Non-pigmented ciliary epithelial cell (primary cell): Measurements from ENCODE around the gene TTBK2.
"Not testable (repeated sequence)": the region's sequence is repeated elsewhere in the genome, so short reads cannot be mapped to it uniquely, and the experiment has no call there.

Experiments used
- DNase-seq: peaks from one replicate; pipeline ENCODE4 v3.0.0-alpha.2; 2010; ENCODE audit warnings: low read depth

Gene TTBK2

DNA sequence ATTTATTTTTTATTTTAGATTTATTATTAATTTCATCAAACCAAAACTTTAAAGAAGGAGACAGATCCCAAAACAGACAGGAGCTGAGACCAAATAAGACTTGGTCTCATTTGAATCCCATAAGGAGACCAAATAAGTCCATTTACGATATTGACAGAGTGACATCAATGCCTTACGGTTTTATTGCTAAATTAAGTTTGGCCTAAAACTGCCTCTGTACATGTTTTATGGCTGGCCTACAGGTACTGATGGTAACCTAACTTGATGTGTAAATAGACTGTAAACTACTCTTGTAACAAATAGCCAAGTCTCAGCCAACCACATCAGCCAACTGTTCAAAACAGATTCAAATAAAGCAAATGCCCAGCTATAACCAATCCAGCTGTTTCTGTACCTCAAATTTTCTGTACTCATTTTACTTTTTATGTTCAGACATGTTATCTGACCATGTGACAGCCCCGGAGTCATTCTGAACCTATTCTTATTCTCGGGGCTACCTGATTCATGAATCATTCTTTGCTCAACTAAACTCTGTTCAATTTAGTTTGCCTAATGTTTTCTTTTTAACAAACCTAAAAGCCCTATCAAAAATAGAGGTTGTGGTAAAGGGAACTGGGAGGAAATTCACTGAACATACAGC lies 94.2 kb downstream of the TTBK2 start:
- DNase-seq, result no peak

DNA sequence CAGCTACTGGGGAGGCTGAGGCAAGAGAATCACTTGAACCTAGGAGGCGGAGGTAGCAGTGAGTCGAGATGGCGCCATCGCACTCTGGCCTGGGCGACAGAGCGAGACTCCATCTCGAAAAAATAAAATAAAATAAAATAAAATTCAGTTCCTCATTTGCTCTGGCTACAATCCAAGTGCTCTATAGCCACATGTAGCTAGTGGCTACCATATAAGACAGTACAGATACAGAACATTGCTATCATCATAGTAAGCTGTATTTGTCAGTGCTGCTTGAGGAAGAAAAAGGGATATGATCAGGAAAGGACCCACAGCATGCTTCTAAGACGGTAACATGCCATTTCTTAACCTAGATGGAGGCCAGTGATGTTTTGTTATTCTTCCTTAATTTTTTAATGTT lies 95.0 kb downstream of the TTBK2 start:
- DNase-seq, result no peak

DNA sequence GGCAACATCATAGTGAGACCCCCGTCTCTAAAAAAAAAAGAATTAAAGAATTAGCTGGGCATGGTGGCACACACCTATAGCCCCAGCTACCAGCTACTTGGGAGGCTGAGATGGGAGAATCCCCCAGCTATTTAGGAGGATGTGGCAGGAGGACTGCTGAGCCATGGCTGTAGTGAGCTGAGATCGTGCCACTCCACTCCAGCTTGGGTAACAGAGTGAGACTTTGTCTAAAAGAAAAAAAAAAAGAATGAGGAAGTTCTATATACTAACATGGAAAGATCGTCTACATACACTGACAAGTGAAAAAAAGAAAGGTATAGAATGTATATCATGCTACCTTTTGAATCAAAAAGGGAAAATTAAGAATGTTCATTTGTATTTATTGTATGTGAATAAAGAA lies 99.8 kb downstream of the TTBK2 start:
- DNase-seq, result no peak

GRCh38 chr15:42819786-42820185 lies 100.8 kb downstream of the TTBK2 start:
- no peak for DNase-seq

- no peak for DNase-seq
These were observed 109.1 kb downstream of the TTBK2 start for GRCh38 chr15:42811433-42811832.

DNA sequence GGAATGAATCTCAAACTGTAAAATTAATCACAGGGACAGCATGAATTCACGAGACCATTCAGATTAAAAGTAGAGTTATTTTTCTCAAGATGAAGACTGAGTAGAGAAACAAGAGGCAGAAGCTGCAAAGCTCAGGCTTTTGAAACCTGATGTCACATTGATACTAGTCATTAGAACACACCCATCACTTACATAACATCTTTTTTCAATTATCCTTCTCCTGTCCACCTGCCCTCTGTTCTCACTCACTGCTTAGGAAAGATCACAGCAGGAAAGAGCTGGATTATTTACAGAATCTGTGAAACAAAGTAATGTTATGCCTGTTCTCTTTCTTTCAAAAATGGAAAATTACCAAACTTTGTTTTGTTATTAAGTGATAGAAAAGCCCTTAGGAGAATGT lies 111.7 kb downstream of the TTBK2 start:
- DNase-seq, result no peak

DNA sequence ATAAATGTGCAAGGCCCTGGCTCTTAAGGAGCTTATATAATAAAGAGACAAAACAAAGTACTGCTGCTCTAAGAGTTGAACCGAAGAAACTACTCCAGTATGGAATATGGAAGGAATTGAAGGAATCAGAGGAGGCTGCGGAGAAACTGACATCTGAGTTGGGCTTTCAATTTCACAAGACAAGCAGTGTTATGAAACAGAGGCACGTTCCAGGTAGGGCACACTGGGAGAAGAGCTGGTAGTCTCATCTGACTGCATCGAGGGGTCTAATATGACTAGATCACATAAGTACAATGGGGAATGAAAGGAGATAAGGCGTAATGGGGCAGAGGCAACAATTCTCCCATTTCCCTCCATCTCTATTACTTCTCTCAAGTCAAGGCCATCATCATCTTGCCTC lies 115.3 kb downstream of the TTBK2 start:
- no peak for DNase-seq

DNA sequence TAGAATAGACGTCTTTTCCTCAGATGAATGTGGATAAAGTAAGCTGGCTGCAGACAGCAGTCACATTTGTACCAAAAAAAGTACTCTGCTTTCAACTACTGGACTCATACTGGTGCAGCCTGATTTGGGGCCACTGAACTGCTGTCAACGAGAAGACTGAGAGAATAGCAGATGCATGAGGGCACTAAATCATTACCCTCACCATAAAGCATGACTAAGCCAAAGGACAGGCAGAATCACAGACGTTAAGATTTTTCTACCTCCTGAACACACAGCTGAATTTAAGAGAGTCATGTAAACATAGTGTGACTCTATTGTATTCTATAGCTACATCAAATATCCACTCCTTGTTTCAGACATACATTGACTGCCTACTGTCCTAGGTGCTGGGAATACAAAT lies 115.8 kb downstream of the TTBK2 start:
- no peak for DNase-seq

DNA sequence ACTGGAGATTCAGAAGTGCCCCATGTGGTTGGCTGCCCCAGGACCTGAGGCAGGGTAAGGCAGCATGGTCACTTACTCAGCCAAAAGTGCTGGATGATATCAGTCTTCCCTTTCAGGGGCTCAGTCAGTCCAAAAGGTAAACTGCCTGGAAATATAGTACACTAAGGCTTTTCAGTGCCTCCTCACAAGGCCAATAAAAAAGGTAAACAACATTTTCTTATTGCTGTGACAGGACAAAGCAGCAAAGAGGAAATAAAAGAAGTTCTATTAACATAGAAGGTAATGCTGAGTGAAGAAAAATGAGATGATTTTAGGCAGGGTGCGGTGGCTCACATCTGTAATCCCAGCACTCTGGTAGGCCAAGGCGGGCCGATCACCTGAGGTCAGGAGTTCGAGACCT lies 117.1 kb downstream of the TTBK2 start:
- DNase-seq, result no peak

DNA sequence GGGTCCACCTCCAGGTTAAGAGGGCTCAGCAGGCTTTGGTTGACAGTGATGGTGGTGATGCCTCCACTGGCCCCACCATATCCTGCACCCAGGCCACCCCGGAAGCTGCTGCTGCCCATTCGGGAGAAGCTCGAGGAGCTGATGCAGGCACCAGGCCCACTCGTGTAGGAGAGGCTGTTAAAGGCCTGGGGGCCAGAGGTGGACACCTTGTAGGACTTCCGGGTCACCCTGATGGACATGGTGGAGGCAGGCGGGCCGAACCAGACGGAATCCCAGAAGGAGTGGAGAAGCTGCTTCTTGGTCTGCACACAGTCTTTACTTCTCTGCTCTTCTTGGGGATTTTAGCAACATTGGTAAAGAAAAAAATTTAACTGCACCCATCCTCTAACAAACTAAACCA lies 118.4 kb downstream of the TTBK2 start:
- no peak for DNase-seq

DNA sequence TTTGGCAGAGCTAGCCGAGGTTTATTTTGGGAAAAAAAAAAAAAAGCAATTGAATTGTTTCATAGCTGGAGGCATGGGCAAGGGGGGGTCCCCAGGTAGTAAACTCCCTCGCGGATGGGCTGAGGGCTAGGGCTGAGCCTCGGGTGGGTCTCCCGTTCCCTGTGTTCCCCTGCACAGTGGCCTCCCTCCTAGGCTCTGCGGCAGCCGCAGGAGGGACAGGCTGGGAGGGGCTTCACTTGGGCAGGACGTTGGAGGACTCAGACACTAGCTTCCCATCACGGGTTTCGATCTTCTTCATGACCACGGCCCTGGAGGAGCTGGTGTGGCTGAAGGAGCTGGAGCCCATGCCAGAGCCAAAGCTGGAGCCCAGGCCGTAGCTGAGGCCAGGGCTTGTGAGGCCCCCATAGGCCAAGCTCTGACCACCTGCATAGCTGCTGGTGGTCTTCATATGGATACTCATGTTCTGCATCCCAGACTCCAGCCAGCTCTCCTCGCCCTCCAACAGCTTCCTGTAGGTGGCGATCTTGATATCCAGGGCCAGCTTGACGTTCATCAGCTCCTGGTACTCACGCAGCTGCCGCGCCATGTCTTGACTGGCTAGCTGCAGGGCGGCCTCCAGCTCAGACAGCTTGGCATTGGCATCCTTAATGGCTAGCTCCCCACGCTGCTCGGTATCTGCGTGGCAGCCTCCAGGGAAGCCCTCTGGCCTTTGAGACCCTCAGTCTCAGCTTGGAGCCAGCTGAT lies 119.7 kb downstream of the TTBK2 start:
- no peak for DNase-seq

- DNase-seq, result no peak
These were observed 121.8 kb downstream of the TTBK2 start for GRCh38 chr15:42798802-42799201.

- DNase-seq, result no peak
These were observed 123.4 kb downstream of the TTBK2 start for GRCh38 chr15:42796955-42797782.

- DNase-seq, result no peak
These were observed 131.9 kb downstream of the TTBK2 start for GRCh38 chr15:42788725-42789124.

DNA sequence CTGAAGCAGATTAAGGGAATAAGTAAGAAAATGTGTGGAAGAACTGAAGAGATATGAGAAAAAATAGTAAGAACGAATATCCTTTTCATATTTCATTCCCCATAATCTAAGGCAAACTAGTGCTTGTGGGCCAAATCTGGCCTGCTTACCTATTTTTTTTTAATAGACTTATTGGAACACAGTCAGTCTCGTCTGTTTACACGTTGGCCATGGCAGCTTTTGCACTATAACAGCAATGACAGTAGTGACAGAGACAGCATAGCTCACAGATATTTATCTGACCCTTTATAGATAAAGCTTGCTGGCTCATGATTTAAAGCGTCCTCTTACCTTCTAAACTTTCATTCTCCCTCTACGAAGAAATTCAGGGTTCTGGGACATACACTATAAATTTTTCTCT lies 133.6 kb downstream of the TTBK2 start:
- DNase-seq, result no peak

DNA sequence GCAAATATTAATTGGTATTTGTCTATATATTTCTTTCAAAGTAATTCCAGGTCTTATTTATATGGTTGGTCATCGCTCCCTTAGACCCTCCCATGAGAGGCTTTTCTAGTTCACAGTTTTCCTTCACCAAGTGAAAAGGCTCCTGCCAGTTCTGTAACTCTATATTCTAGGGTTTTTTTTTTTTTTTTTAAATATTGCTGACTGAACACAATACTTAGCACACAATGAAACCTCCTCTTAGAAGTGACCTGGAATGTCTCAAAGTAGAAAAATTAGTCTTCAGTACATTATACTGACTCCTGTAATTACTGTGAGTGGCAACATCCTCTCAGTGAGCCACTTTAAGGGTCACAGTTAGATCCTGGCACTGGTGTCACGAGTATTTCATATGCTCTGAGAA lies 135.0 kb downstream of the TTBK2 start:
- DNase-seq, result no peak

- DNase-seq, result no peak
These were observed 135.9 kb downstream of the TTBK2 start for GRCh38 chr15:42784705-42785104.

DNA sequence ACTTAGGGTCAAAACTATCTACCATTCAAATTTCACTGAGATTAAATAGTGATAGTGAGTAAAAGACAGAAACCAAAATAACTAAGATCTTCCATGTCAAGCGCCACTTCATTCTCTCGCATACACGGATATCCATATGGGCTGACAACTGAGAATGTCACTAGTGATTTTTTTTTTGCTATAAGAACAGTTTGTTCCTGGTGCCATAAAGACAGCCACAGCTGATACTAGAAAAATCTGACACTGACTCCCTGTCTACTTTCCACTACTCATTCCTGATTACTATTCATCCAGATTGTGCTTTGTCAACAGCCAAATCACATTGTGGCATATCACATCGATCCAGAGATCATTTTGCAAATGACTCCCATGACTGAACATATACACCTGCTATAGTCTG lies 137.9 kb downstream of the TTBK2 start:
- no peak for DNase-seq

GRCh38 chr15:42775416-42775815 lies 145.2 kb downstream of the TTBK2 start:
- no peak for DNase-seq

GRCh38 chr15:42772901-42773300 lies 147.7 kb downstream of the TTBK2 start:
- DNase-seq, result no peak

GRCh38 chr15:42772144-42772543 lies 148.4 kb downstream of the TTBK2 start:
- DNase-seq, result no peak

- DNase-seq, result not testable (repeated sequence)
These were observed 154.5 kb downstream of the TTBK2 start for GRCh38 chr15:42766109-42766508.

DNA sequence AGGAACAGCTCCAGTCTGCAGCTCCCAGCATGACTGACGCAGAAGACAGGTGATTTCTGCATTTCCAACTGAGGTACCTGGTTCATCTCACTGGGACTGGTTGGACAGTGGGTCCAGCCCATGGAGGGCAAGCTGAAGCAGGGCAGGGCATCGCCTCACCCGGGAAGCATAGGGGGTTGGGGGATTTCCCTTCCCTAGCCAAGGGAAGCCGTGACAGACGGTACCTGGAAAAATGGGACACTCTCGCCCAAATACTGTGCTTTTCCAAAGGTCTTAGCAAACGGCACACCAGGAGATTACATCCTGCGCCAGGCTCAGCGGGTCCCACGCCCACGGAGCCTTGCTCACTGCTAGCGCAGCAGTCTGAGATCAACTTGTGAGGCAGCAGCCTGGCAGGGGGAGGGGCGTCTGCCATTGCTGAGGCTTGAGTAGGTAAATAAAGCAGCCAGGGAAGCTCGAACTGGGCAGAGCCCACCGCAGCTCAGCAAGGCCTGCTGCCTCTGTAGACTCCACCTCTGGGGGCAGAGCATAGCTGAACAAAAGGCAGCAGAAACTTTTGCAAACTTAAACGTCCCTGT lies 156.3 kb downstream of the TTBK2 start:
- not testable (repeated sequence) for DNase-seq
